ENCODE measurements around the gene SH3PXD2B. TPM values are rescaled to one million over a fixed set of nuclear protein-coding genes. Genes with fewer than 3 reads are reported as not detected.

The SH3PXD2B gene
- total RNA-seq, 2 experiments from 2014 or later: 0.60 to 0.95 TPM

DNA sequence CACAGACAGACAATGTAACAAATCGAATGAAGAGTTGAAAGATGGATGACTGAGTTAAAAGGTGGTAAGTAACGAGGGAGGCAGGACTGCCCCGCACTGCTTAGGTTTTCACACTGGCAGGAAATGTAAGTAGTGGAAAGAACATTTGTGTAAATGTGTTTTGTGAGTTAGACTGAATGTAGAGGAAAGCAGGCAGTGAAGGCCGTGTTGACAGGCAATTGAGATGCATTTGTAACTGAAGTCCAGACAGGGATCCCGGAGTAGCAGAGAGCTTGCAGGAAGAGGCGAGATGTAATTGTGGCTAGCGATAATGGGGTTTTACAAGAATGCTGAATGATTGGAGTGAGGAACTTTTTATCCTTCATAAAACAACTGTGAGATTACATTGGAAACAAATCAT, 20.0 kb upstream of the SH3PXD2B start:
- Mint-ChIP-seq H3K27me3 (peaks cover 21% of the 10 kb centered on the region), H3K4me3 (no peak overlapping the region), H3K4me1 (ENCODE audit: low read depth) (no peaks in the 10 kb centered on the region), H3K9me3 (no peaks in the 10 kb centered on the region), H3K27ac (no peak overlapping the region), H3K36me3 (ENCODE audit: low read depth) (no peaks in the 10 kb centered on the region)
- no peaks in the 10 kb centered on the region for H3K4me1 ChIP-seq (ENCODE audit: insufficient read depth, low read length)
- CTCF ChIA-PET: no interaction called here
- no peak for ATAC-seq (ENCODE audit: poor library complexity)
- POLR2A ChIA-PET: no interaction called here
- TF ChIP-seq, protein P1, sequence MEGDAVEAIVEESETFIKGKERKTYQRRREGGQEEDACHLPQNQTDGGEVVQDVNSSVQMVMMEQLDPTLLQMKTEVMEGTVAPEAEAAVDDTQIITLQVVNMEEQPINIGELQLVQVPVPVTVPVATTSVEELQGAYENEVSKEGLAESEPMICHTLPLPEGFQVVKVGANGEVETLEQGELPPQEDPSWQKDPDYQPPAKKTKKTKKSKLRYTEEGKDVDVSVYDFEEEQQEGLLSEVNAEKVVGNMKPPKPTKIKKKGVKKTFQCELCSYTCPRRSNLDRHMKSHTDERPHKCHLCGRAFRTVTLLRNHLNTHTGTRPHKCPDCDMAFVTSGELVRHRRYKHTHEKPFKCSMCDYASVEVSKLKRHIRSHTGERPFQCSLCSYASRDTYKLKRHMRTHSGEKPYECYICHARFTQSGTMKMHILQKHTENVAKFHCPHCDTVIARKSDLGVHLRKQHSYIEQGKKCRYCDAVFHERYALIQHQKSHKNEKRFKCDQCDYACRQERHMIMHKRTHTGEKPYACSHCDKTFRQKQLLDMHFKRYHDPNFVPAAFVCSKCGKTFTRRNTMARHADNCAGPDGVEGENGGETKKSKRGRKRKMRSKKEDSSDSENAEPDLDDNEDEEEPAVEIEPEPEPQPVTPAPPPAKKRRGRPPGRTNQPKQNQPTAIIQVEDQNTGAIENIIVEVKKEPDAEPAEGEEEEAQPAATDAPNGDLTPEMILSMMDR (IDR thresholded peaks at IDR 0.05): no peak
- no peak overlapping the region for H3K27ac ChIP-seq (ENCODE audit: low read depth in 1 of 2, low read length in 2 of 2)
- H3K4me3 ChIP-seq (ENCODE audit: low read length): no peak overlapping the region
- no peaks in the 10 kb centered on the region for H3K36me3 ChIP-seq (ENCODE audit: insufficient read depth, low read length)
- no peaks in the 10 kb centered on the region for H3K9me3 ChIP-seq (ENCODE audit: control insufficient read depth in 1 of 2, insufficient read depth in 1 of 2, low read length in 2 of 2)
- DNase-seq: no peak
- no peaks in the 10 kb centered on the region for H3K27me3 ChIP-seq (ENCODE audit: control insufficient read depth in 1 of 2, insufficient read depth in 2 of 2, low read length in 2 of 2)
- intact Hi-C loops (cut with DNase I, micrococcal nuclease): no loop called here

DNA sequence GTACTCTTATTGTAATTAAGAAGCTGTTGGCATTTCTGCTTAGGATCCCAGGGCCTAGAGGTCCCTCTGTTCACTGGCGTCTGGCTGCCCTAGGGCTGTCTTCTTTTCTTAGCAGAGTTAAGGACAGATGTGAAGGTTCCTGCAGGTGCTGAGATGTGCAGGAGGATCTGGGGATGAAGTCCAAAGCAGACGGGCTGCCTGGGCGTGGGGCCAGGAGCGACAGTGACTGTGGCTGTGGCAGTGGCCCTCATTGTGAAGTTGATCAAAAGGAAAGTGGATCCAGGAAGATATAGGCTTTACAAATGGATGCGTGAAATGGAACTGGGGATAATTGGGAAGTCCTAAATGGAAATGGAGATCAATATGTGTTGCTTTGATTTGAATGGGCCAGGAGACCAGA, 19.1 kb upstream of the SH3PXD2B start:
- H3K27me3 ChIP-seq (ENCODE audit: control insufficient read depth in 1 of 2, insufficient read depth in 2 of 2, low read length in 2 of 2): no peaks in the 10 kb centered on the region
- Mint-ChIP-seq H3K4me1 (ENCODE audit: low read depth) (no peaks in the 10 kb centered on the region), H3K36me3 (ENCODE audit: low read depth) (no peaks in the 10 kb centered on the region), H3K9me3 (no peaks in the 10 kb centered on the region), H3K27ac (no peak overlapping the region), H3K4me3 (no peak overlapping the region), H3K27me3 (peaks cover 21% of the 10 kb centered on the region)
- no peak overlapping the region for H3K27ac ChIP-seq (ENCODE audit: low read depth in 1 of 2, low read length in 2 of 2)
- H3K36me3 ChIP-seq (ENCODE audit: insufficient read depth, low read length): no peaks in the 10 kb centered on the region
- ChIA-PET CTCF (no interaction called here), POLR2A (no interaction called here)
- intact Hi-C loops (cut with DNase I, micrococcal nuclease): no loop called here
- no peak overlapping the region for H3K4me3 ChIP-seq (ENCODE audit: low read length)
- no peaks in the 10 kb centered on the region for H3K9me3 ChIP-seq (ENCODE audit: control insufficient read depth in 1 of 2, insufficient read depth in 1 of 2, low read length in 2 of 2)
- TF ChIP-seq, protein P1 (IDR thresholded peaks at IDR 0.05): no peak
- DNase-seq: no peak
- no peaks in the 10 kb centered on the region for H3K4me1 ChIP-seq (ENCODE audit: insufficient read depth, low read length)
- ATAC-seq (ENCODE audit: poor library complexity): no peak

DNA sequence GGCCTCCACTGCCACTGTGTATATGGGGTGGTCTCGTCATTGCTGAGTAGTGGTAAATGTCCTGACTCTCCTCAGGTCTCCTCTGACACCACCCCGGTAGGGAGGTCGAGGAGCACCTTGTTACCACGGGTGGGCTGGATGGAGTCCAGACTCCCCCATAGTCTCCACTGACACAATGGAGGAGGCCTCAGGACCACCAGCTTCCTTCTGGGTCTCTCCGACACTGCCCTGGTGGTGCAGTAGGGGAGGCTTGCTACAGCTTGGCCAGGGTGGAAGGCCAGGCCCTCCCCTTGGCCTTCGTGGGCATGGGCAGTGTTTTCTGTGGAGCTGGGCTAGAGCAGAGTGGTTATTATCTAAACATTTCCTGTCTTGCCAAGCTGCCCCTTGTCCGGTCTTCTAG, 15.4 kb upstream of the SH3PXD2B start:
- POLR2A ChIA-PET: no interaction called here
- no peaks in the 10 kb centered on the region for H3K36me3 Mint-ChIP-seq (ENCODE audit: low read depth)
- H3K9me3 Mint-ChIP-seq: no peaks in the 10 kb centered on the region
- no peak overlapping the region for H3K4me3 ChIP-seq (ENCODE audit: low read length)
- TF ChIP-seq, protein P1 (IDR thresholded peaks at IDR 0.05): no peak
- CTCF ChIA-PET: no interaction called here
- no peaks in the 10 kb centered on the region for H3K27me3 ChIP-seq (ENCODE audit: control insufficient read depth in 1 of 2, insufficient read depth in 2 of 2, low read length in 2 of 2)
- no peaks in the 10 kb centered on the region for H3K9me3 ChIP-seq (ENCODE audit: control insufficient read depth in 1 of 2, insufficient read depth in 1 of 2, low read length in 2 of 2)
- ATAC-seq (ENCODE audit: poor library complexity) (no peak), DNase-seq (no peak)
- H3K4me3 Mint-ChIP-seq: no peak overlapping the region
- H3K27ac ChIP-seq (ENCODE audit: low read depth in 1 of 2, low read length in 2 of 2): no peak overlapping the region
- no peaks in the 10 kb centered on the region for H3K36me3 ChIP-seq (ENCODE audit: insufficient read depth, low read length)
- no peaks in the 10 kb centered on the region for H3K4me1 ChIP-seq (ENCODE audit: insufficient read depth, low read length)
- H3K27me3 Mint-ChIP-seq: peaks cover 20% of the 10 kb centered on the region
- no peaks in the 10 kb centered on the region for H3K4me1 Mint-ChIP-seq (ENCODE audit: low read depth)
- H3K27ac Mint-ChIP-seq: no peak overlapping the region
- intact Hi-C loops (cut with DNase I, micrococcal nuclease): no loop called here

Measured in CD4-positive, alpha-beta T cell (primary cell).